Parathyroid adenoma (tissue), 2 donors: ENCODE measurements around the gene SCN4A.

ENCODE experiments used
- H2AFZ ChIP-seq: fragments of 300-600 bp; sonication (generic); one replicate; pipeline ENCODE4 v1.7.0; 2017; ENCODE audit warnings: antibody characterized with exemption, mild to moderate bottlenecking
- H3K27ac ChIP-seq: fragments of 300-600 bp; sonication (generic); one replicate; pipeline ENCODE4 v1.7.0; 2017
- H3K27me3 ChIP-seq: fragments of 300-600 bp; sonication (generic); one replicate; pipeline ENCODE4 v1.7.0; 2017; ENCODE audit warnings: low read length; ENCODE audit not compliant: control insufficient read depth, insufficient read depth
- H3K36me3 ChIP-seq: fragments of 300-600 bp; sonication (generic); one replicate; pipeline ENCODE4 v1.7.0; 2017; ENCODE audit warnings: low read length; ENCODE audit not compliant: control insufficient read depth, insufficient read depth
- H3K4me1 ChIP-seq: fragments of 300-600 bp; sonication (generic); one replicate; pipeline ENCODE4 v1.7.0; 2017; ENCODE audit warnings: control low read depth
- H3K4me2 ChIP-seq: fragments of 300-600 bp; sonication (generic); one replicate; pipeline ENCODE4 v1.7.0; 2017; ENCODE audit warnings: low read length
- H3K4me3 ChIP-seq: fragments of 300-600 bp; sonication (generic); one replicate; pipeline ENCODE4 v1.7.0; 2017; ENCODE audit warnings: low read depth, low read length
- H3K79me2 ChIP-seq: fragments of 300-600 bp; sonication (generic); one replicate; pipeline ENCODE4 v1.7.0; 2017; ENCODE audit warnings: control low read depth
- H3K9ac ChIP-seq: fragments of 300-600 bp; sonication (generic); one replicate; pipeline ENCODE4 v1.7.0; 2017; ENCODE audit warnings: mild to moderate bottlenecking
- H3K9me3 ChIP-seq: fragments of 300-600 bp; sonication (generic); one replicate; pipeline ENCODE4 v1.7.0; 2017; ENCODE audit warnings: low read length; ENCODE audit not compliant: control insufficient read depth
- CTCF ChIP-seq: fragments of 300-600 bp; sonication (generic); IDR thresholded peaks from one replicate; pipeline ENCODE4 v1.7.0; 2017; ENCODE audit warnings: antibody characterized with exemption, mild to moderate bottlenecking
- donor health status: primary hyperparathyroidism.

Gene SCN4A

GRCh38 chr17:63932721-63933120 lies 40.0 kb downstream of the SCN4A start:
- Histone ChIP-seq H3K27me3 (no peaks in the 10 kb centered on the region), H3K9me3 (no peaks in the 10 kb centered on the region), H2AFZ (no peak overlapping the region), H3K79me2 (no peaks in the 10 kb centered on the region), H3K36me3 (no peaks in the 10 kb centered on the region), H3K4me3 (no peak overlapping the region), H3K27ac (no peak overlapping the region), H3K4me1 (no peaks in the 10 kb centered on the region), H3K4me2 (no peak overlapping the region), H3K9ac (no peak overlapping the region)
- no peak for TF ChIP-seq CTCF

- H3K9ac ChIP-seq, result no peak within 1 kb of the TSS
- no peaks in the 10 kb centered on the region for H3K79me2 ChIP-seq
- H2AFZ ChIP-seq, result no peak within 1 kb of the TSS
- no peak for TF ChIP-seq CTCF
- peak within 1 kb of the TSS; percentile 63 for H3K27ac ChIP-seq
- no peaks in the 10 kb centered on the region for H3K4me1 ChIP-seq
- H3K36me3 ChIP-seq, result no peaks in the 10 kb centered on the region
- H3K27me3 ChIP-seq, result no peaks in the 10 kb centered on the region
- H3K9me3 ChIP-seq, result no peaks in the 10 kb centered on the region
- H3K4me3 ChIP-seq, result no peak within 1 kb of the TSS
- H3K4me2 ChIP-seq, result no peak within 1 kb of the TSS
These were observed 40.6 kb downstream of the SCN4A start, which contains the start of gene CD79B for GRCh38 chr17:63931981-63932561. TSS of gene CD79B (minus strand) at chr17:63932331. CDS start at chr17:63932261, 70 bp downstream.

- H3K9me3 ChIP-seq, result no peaks in the 10 kb centered on the region
- H3K36me3 ChIP-seq, result no peaks in the 10 kb centered on the region
- H3K27me3 ChIP-seq, result no peaks in the 10 kb centered on the region
- H2AFZ ChIP-seq, result no peak overlapping the region
- no peak overlapping the region for H3K9ac ChIP-seq
- H3K4me3 ChIP-seq, result no peak overlapping the region
- TF ChIP-seq CTCF, result no peak
- H3K27ac ChIP-seq, result peak overlapping the region; percentile 63
- H3K4me1 ChIP-seq, result no peaks in the 10 kb centered on the region
- no peak overlapping the region for H3K4me2 ChIP-seq
- no peaks in the 10 kb centered on the region for H3K79me2 ChIP-seq
These were observed 41.7 kb downstream of the SCN4A start for GRCh38 chr17:63930951-63931575.

DNA sequence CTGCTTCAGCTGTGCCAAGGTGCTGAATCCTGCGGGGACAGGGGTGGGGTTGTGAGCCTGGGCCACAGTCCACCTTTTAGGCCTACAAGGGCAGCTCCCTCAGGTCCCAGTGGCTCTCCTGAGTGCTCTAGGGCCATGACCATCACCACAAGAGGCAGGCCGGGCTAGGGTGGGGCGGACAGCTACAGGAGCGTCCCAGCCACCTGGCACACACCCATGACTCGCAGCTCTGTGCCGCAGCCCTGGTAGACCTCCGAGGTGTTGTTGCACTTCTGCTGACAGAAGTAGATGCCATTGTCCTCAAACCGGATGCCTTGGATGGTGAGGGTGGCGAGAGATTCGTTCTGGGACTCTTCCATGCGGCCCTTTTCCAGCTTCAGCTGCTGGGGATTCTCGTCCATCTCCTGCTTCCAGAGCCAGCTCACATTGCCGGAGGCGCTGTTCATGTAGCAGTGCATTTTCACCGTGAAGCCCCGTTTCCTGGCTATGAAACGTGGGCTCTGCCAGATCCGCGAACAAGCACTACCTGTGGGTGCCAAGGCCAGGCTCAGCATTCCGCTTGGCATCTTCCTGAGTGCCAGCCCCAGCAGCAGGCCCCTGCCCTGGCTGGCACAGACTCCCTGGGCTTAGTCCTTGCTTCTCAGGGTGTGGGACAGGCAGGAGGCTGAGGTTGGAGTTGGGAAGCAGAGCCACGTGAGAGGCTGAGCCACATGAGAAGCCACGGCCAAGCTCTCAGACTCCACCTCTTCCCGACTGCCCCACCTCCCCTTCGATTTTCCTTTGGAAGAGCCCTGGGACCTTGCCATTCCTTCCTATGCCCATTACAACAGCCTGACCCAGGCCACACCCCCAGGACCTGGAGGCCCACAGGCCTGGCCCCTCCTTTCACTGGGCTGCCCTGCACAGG lies 42.6 kb downstream of the SCN4A start:
- no peak for TF ChIP-seq CTCF
- H3K79me2 ChIP-seq, result no peaks in the 10 kb centered on the region
- no peak overlapping the region for H3K4me3 ChIP-seq
- no peak overlapping the region for H3K27ac ChIP-seq
- H3K4me2 ChIP-seq, result no peak overlapping the region
- H2AFZ ChIP-seq, result no peak overlapping the region
- H3K27me3 ChIP-seq, result no peaks in the 10 kb centered on the region
- H3K36me3 ChIP-seq, result no peaks in the 10 kb centered on the region
- no peaks in the 10 kb centered on the region for H3K4me1 ChIP-seq
- no peak overlapping the region for H3K9ac ChIP-seq
- H3K9me3 ChIP-seq, result no peaks in the 10 kb centered on the region
